ENCODE measurements around the gene DYSF.

DYSF gene

DNA sequence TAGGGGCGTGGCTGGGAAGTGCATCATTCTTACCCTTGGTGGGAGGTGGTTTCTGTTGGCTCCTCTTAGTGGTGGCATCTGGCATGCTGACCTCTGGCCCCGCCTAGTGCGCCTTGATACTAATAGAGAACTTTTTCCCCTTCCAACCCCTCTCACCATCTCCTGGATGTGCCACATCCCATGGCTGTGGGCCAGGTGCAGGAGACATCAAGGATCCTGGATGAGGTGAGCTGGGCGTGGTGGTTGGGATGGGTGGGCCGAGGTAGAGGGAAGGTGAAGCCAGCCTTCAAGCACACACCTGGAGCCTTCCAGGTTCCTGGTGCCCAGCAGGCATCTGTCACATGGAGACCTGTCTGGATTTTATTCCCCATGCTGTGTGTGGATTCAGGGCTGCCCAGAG, 149.2 kb downstream of the DYSF start:
- no peak for DNase-seq (ENCODE audit: low read depth)

DNA sequence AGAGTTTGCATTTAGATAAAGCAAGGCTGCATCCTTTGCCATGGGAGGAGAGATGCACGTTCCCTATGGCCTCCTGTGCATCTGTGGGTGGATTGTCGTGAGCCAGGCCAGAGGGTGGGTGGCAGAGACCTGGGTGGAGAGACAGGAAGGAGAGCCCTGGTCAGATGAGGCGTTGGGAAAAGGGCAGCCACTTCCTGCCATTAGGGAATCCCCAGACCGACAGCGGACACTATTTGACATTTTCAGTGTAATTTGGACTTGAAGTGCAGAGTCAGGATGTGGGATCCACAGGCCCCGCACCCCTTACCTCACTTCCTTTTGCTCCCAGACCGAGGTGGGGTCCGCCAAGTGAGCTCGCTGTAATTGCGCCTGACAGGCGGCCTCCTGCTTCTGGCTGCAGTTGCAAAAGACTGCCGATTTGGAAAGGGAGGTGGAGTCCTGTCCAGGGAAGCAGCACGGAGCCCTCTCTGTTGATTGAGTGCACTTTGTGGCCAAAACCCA, 150.0 kb downstream of the DYSF start:
- DNase-seq (ENCODE audit: low read depth): no peak

DNA sequence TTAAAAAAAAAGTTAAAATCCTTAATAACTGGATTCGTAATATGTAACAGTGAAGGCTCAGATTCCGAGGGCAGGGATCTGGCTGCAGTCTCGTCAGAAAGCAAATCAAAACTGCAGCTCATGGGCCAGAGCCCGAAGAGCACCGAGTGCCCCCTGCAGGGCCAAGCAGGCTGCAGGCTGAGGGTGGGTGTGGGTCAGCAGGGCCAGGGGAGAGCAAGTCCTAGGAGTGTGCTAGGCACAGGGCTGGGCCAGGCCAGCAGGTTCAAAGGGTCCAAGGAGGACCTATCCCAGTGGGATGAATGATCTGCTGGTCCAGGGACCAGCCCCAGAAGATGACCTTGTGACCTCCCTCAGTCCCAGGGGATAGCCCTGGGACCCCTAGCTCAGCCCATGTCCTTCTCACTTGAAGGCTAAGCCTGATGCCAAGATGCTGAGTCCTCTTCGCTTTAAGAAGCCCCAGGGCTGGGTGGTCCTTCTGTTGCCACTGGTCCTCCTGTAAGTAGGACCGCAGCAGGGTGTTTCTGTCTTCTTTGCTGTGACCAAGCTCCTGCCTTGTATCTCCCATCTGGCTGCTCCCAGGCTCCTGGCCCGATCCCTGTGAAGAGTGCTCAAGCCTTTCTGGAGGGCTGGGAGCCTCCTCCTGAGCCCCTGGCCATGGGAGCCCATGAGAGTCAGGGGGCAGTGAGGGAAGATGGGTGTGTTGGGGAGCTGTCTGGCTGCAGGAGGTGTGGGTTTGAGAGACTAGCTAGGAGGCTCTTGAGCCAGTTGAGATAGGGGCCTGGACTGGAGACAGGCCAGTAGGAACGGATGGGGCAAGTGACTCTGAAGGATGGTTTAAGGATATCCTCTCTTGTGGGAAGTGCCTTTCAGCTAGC, 150.7 kb downstream of the DYSF start:
- no peak for DNase-seq (ENCODE audit: low read depth)

DNA sequence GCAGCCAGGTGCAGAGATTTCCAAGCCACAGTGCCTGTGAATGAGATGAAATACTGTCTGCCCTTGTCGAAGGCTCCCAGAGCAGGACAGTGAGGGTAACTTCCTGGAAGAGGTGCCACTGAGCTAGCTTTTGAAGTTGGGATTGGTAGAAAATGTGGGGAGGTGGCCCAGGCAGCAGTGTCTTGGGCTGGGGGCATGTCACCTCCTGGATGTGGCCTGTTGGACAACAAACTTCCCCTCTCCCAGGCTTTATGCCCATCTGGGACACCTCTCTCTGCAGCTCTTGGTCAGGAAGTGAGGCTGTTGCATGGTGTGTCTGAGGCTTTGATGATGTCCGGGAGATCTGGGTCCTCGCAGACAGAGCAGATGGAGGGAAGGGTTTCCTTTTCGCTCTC, 151.4 kb downstream of the DYSF start:
- DNase-seq (ENCODE audit: low read depth): no peak

DNA sequence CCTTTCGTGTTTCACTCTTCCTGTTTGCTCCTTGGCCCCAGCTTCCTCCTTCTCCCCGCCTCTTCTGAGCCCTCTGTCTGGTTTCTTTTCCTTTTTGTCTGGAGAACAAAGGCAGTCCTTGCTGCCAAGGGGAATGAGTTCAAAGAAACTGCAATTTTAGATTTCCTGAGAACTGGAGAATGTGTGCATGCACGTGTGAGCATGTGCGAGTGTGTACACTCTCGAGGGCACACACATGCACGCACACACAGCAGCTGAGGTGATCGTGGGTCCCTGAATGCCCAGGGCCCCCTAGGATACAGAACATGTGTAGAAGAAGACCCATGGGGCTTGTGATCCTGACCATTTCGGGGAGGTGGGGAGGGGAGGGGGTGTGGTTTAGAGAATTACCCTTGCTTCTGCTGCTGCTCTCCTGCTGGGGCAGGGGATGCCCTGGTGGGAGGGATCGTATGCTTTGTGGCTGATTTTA, 151.8 kb downstream of the DYSF start:
- DNase-seq (ENCODE audit: low read depth): no peak

DNA sequence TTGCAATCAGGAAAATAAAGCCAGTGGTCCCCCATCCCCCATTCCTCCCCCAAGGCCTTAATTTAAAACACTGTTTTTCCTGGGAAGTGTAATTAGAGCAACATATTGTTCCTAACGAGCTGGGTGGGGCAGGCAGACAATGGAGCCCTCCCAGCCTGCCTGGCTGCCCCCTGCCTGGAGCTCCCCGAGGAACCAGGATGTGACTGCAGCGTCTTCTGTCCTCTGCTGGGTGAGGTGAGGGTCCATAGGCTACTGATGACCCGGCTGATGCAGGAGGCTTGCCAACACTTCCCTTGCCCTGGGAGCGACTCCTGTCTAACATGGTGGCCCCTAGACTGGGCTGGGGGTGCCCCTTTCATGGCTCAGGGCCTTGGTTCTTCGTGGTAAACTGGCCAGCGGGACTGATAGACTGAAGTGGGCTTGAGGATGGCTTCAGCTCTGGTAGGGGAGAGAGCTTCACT, 152.4 kb downstream of the DYSF start:
- DNase-seq (ENCODE audit: low read depth): no peak

DNA sequence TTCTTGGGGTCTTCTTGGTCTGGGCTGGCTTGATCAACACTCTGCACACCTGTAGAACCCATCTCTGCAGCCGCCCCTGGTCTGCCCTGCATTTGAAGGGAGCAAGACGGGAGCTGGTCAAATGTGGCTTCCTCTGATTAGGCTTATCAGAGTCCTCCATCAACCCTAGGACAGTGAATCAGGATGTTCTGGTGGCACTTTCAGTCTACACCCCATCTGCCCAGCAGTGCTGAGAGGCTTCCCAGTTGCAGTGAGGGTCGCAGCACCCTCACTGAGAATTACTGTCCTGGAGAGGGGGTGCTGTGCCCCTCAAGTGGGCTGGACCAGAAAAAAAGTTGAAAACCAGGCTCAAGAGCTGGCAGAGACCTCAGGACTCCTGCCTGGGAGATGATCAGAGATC, 152.9 kb downstream of the DYSF start:
- no peak for DNase-seq (ENCODE audit: low read depth)

DNA sequence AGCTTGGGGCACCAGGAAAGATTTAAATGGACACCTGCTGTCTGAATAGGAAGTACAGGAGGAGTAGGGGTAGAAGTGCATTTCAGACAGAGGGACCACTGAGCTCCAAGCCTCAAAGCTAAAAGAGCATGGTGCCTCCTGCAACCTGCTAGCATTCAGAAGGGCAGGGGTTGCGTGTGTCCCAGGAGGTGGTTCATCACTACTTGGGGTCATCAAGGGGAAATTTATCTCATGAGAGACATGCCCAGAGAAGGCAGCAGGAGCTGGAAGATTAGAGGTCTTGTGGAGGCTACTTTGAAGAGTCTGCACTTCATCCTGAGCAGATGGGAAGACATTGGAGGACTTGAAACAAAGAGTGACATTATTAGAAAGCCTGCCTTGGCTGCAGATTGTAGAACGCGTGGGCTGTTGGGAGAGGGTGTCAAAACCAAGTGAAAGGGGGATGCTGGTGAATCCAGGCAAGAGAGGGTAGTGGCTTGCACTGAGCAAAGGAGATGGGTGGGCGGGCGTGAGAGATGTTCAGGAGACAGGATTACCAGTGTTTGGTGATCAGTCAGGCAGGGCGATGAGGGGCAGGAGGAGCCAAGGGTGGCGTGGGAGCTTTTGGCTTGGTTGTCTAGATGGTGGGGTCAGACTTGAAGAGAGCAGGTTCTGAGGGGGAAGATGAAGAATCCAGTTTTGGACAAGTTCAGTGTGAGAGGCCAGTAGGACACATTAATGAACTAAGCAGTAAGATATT, 154.0 kb downstream of the DYSF start:
- DNase-seq (ENCODE audit: low read depth): no peak

DNA sequence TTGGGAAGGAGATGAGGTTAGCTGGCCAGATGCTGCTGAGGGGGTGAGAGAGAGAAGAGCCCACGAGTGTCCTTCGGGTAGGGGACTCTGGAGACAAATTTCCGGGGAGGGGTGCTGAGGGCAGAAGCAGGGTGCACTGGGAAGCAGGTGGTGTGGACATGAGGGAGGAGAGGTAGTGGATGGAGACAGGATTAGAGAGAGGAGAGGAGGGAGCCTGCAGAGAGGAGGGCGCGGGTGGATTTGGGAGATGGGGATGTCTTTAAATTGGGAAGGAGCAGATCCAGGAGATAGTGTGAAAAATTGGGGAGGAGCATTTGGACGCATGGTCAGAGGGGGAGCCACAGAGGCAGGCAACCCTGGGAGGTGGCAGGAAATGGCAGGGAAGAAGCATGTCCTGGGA, 154.7 kb downstream of the DYSF start:
- no peak for DNase-seq (ENCODE audit: low read depth)

DNA sequence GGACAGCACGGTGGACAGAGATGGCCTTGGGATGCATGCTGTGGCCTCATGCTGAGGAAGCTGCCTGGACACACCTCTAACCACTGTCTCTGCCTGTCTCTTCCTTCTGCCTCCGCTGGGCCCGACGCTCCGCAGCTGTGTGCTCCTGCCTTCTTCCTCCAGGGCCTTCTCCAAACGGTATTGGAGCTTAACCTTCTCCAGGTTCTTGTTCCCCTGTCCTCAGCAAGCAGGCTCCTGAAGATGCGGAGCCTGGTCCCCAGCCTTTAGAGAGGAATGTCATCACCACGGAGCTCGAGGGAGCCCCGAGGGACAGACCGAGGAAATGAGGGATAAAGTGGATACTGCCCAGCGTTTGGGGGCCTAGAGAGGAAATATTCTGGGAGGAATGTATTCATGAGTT, 155.1 kb downstream of the DYSF start:
- DNase-seq (ENCODE audit: low read depth): no peak

DNA sequence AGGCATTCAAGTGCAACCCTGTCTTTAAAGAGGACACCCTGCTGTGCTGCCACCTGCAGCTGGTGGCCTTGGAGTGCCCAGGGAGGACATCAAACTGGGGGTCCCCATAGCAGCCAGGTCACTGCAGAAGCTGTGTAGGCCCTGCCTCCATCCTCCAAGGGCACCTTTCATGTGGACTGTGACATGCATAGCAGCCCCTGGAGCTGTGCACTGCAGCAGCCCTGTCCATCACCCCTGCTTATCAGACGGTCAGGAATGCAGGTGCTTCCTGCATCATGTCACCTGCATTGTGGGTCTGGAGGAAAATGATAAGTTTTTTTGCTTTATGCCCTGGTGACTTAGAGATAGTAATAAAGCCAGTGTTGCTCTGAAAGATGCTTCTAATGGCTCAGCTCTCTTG, 155.7 kb downstream of the DYSF start:
- DNase-seq (ENCODE audit: low read depth): no peak

DNA sequence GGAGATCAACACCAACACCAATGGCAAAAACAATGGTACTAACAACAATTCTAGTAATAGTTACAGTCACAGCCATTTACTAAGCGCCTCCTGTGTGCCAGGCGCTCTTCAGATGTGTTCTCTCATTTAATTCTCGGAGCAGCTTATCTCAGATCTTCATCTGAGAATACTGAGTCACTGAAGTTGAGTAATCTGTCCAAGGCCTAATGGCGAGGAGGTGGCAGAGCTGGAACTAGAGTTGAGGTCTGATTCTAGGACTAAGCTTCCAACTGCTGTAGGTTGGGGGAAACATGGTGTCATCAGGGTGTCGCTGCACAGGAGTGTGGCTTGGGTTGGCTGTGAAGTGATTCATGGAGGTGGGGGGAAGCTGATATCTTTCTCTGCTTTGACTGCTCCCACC, 156.1 kb downstream of the DYSF start:
- DNase-seq (ENCODE audit: low read depth): no peak

DNA sequence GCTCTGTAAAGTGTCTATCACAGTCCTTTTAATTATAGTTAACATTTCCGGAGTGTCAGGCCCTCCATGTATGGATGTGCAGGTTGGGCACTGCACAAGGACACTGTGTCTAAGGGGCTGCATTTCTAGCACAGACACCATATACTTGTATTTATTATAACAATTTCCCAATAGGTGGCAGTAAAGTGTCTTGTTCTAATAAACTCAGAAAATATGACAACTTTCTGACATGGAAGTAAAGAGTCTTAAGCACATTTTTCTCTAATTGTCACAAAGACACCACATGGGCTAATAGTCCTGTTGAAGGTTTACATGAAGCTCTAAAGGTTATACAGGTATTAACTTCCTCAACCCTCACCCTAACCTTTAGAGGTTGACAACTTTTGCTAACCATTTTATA, 156.6 kb downstream of the DYSF start:
- DNase-seq (ENCODE audit: low read depth): no peak

DNA sequence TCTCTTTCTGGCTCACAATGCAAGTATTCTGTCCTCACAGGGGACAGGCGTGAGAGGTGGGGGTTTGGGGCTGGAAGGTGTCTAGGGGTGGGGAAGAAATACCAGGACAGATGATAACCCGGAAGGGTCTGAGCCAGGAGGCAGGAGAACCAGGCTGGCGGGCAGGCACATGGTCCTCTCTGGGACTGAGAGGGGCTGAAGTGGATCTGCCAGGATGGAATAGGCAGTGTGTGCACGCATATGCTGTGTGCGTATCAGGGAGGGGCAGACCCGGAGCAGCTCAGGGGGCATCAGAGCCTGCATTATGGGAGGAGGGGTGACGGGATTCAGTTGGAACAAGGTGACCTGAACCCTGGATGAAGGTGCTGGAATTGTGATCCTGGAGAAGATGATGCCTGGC, 157.3 kb downstream of the DYSF start:
- no peak for DNase-seq (ENCODE audit: low read depth)

DNA sequence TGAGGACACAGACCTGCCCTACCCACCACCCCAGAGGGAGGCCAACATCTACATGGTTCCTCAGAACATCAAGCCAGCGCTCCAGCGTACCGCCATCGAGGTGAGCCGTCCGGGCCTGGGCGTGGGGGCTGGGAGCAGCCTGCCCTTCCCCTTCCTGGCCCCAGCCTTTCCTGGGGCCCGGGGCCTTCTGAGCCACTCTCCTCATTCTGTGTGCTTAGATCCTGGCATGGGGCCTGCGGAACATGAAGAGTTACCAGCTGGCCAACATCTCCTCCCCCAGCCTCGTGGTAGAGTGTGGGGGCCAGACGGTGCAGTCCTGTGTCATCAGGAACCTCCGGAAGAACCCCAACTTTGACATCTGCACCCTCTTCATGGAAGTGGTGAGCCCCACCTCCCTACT, 157.9 kb downstream of the DYSF start:
- no peak for DNase-seq (ENCODE audit: low read depth)

DNA sequence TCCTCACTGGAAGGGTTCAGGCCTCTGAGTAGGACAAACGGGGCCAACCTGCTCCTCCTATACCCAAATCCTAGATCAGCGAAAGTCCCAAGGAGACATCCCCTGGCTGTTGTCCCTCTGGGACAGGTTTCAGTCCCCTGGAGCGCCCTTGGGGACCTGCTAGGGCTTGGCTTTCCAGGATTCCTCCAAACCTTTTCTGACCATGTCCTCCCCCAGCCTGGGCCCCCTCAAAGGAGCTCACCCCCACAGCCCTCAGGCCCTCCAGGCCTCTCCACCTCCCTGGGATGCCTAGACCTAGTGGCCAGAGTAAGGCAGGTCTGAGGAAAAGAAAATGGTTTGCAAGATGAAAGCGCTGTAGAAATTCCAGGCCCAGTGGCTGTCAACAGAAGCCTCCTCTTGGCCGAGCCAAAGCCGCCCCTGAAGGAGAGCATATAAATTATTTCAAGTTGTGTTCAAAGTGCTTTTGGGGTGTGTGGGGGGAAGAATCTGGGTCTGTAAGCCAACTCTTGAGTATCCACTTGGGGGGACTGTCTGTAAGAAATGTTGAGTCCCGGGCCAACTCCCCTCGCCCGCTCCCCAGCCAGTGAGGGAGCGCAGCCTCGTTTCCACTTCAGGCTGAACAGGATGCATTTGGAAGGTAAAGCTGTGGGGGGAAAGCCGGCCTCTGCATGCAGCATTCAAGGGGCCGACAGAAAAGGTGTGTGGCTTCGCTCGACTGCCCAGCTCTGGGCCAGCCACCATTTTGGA, 158.6 kb downstream of the DYSF start:
- DNase-seq (ENCODE audit: low read depth): no peak

DNA sequence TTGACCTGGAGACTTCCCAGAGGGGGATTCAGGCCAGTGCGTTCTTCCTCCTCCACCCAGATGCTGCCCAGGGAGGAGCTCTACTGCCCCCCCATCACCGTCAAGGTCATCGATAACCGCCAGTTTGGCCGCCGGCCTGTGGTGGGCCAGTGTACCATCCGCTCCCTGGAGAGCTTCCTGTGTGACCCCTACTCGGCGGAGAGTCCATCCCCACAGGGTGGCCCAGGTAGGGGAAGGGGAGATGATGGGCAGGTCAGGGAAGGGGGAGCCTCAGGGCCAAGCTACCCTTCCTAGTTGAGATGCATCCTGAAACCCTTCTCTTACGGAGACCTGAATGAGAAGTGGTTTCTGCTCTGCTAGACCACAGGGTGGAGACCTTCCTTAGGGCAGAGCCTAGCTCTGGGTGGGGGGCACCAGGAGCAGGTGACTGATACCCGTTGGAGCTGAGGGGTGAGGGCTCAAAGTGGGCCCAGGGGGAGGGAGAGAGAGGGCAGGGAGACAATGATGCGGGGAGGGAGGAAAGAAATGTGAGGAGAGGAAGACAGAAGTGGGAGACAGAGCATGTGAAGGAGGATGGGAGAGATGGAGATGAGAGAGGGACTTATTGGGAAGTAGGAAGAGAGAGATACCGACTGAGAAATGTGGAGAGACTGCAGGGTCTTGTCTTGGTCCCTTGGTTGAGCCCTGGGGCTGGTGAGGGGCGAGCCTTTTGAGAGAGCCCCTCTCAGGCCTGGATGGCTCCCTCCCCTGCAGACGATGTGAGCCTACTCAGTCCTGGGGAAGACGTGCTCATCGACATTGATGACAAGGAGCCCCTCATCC, 159.4 kb downstream of the DYSF start:
- no peak for DNase-seq (ENCODE audit: low read depth)

DNA sequence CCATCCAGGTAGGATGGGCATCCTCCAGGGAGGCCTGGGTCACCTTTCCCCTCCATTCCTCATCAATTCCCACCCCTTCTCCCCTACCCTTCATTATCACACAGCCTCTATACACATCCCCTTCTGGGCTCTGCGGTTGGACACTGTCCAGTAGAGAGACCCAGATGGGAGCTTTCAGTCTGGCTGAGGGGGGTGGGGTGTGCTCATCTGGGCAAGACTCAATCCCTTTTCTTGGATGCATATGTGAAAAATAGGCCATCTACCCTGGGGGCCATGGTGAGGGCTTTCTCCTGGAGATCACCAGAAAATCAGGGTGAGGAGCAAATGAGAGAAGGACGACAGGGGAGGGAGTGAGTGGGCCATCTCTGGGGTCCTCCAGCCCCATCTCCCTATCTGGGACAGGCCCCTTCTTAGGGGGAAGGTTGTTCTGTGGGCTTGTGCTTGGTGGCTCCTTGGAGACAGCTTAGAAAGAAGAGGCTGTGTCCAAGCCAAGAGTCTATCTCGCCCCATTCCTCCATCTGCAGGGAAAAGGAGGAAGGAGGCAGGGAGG, 160.1 kb downstream of the DYSF start:
- no peak for DNase-seq (ENCODE audit: low read depth)

DNA sequence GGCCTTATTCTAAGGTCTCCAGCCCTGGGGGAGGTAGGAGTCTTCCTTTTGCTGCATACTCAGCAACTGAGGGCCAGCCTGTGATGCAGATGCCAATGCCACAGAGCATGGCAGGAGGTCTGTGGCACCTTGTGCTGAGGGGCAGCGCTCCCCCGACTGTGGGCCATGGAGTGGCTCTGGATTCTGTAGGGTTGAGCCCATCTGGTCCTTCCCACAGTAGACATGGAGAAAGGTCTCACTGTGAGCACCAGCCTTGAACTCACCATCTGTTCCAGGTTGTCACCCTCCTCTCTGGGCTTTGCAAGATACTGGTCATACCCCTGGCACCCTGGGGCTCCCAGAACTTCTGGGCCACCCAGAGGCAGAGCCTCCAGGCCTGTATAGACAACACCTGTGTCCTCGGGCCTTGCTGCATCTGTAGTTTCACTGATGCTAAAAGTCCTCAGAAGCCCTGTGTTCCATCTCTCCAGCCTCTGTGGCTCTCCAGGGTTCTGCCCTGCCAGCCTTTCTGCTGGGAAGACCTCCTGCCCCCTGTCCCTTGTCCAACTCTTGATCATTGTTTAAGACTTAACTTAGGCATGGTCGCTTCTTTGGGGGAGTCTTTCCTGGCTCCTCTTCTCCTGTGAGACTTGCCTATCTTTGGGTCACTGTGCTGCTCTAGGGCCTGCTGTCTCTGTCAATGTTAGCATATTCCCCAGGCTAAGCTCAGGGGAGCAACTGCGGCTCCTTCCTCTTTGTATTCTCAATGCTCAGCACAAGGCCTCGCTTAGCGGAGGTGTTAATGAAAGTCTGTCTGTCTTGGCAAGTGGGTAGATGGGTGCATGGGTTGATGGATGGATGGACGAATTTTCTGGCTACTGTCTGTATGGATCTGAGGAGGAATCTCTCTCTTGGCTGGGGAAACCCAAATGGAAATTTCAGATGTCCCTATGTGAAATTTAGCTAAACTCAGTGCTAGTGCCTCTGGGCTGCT, 160.9 kb downstream of the DYSF start:
- DNase-seq (ENCODE audit: low read depth): no peak
